Measurements from ENCODE around the gene ZMIZ2.

DNA sequence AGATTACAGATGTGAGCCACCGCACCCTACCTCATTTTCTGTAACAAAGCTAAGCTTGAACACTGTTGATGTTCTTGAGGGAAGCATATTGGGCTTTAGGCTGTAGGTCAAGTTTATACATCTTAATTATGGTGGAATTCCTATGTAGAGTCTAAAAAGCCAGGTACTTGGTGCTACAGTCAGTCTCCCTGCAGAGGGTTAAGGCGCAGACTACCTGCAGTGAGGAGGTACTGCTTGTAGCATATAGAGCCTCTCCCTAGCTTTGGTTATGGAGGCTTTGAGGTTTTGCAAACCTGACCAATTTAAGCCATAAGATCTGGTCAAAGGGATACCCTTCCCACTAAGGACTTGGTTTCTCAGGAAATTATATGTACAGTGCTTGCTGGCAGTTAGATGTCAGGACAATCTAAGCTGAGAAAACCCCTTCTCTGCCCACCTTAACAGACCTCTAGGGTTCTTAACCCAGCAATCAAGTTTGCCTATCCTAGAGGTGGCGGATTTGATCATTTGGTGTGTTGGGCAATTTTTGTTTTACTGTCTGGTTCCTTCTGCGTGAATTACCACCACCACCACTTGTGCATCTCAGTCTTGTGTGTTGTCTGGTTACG, 53.9 kb downstream of the ZMIZ2 start:
- TF ChIP-seq TAF1 (IDR thresholded peaks at IDR 0.05; ENCODE audit: low read depth) (no peak), EP300 (IDR thresholded peaks at IDR 0.05; ENCODE audit: borderline replicate concordance) (no peak), TEAD4 (IDR thresholded peaks at IDR 0.05) (no peak), RAD21 (IDR thresholded peaks at IDR 0.05; ENCODE audit: low read depth) (no peak), REST (IDR thresholded peaks at IDR 0.05; ENCODE audit: low read depth) (no peak)
